Transverse colon (tissue), 4 donors: ENCODE results near the gene TRPM1. TPM values are rescaled to one million over a fixed set of nuclear protein-coding genes. Genes with fewer than 3 reads are reported as not detected.

Experiments used
- DNase-seq: peaks from one replicate; pipeline ENCODE4 v3.0.0-alpha.2; 2019
- H3K27ac ChIP-seq, 4 donors: fragments of 200-600 bp; sonication (generic); 2 replicates each; pipeline ENCODE4 v1.5.1; 2016 to 2018; ENCODE audit warnings: inconsistent platforms in 4 of 4
- H3K27me3 ChIP-seq: fragments of 200-600 bp; sonication (generic); 2 replicates; pipeline ENCODE4 v1.5.1; 2017; ENCODE audit warnings: inconsistent platforms
- H3K36me3 ChIP-seq, 4 donors: fragments of 200-600 bp; sonication (generic); 2 replicates each; pipeline ENCODE4 v1.5.1; 2017 to 2019; ENCODE audit warnings: inconsistent platforms in 4 of 4
- H3K4me1 ChIP-seq, 4 donors: fragments of 200-600 bp; sonication (generic); 2 replicates each; pipeline ENCODE4 v1.5.1; 2017 to 2020; ENCODE audit warnings: inconsistent platforms in 4 of 4
- H3K4me3 ChIP-seq, 4 donors: fragments of 200-600 bp; sonication (generic); 1 replicate in 1 of 4; 2 replicates in 3 of 4; pipeline versions ENCODE4 v1.5.1 to v1.6.1; 2017 to 2019; ENCODE audit warnings: inconsistent platforms in 4 of 4
- H3K9me3 ChIP-seq, 2 donors: fragments of 200-600 bp; sonication (generic); 2 replicates each; pipeline ENCODE4 v1.5.1; 2017 to 2019; ENCODE audit warnings: inconsistent platforms in 2 of 2
- EP300 ChIP-seq: sonication (generic); formaldehyde crosslinking; IDR thresholded peaks from one replicate; pipeline ENCODE4 v1.6.1; 2017; ENCODE audit warnings: antibody characterized with exemption, low read depth
- POLR2A ChIP-seq: fragments of 450-650 bp; IDR thresholded peaks from one replicate; pipeline ENCODE4 v1.6.1; 2016; ENCODE audit warnings: antibody characterized with exemption, mild to moderate bottlenecking, moderate library complexity
- POLR2AphosphoS5 ChIP-seq, 3 donors: sonication (generic); formaldehyde crosslinking; IDR thresholded peaks; one replicate each; pipeline ENCODE4 v1.6.1; 2016; ENCODE audit warnings: antibody characterized with exemption in 3 of 3
- WGBS, 2 donors: methylation state at CpG; one replicate each; pipeline ENCODE4 v1.1.5; 2018; ENCODE audit warnings: low coverage in 1 of 2; 5-methylcytosine and 5-hydroxymethylcytosine counted together
- in situ Hi-C, 4 donors: fragments of 200-750 bp; cut with MboI; loops; one replicate each; pipeline versions ENCODE4 v1.15.0 to v1.15.1; 2017; ENCODE audit warnings: low sequenced_read_pairs in 3 of 4, low pct_ligation_motif_present in 1 of 4, low pct_unique_long_range_greater_than_20kb in 1 of 4
- intact Hi-C: fragments of 100-400 bp; cut with DNase I; formaldehyde crosslinking; loops from one replicate; pipeline ENCODE4 v1.15.1; 2023; ENCODE audit warnings: low total_unique reads
- total RNA-seq, 4 donors: library from RNA; depleted of rRNA; stranded (reverse); fragments of >200 nt; gene quantifications; one replicate each; pipeline ENCODE4 v1.1.0, GENCODE V29; 2016
- TF ChIP-seq, protein P1 (sequence below), 5 experiments: fragments of 200-600 bp in 3 of 5; fragments of 450-650 bp in 2 of 5; sonication (generic) in 3 of 5; IDR thresholded peaks; 1 replicate in 2 of 5; 2 replicates in 3 of 5; pipeline ENCODE4 v1.5.1; 2016 to 2017; ENCODE audit warnings: antibody characterized with exemption in 5 of 5, inconsistent platforms in 3 of 5, mild to moderate bottlenecking in 2 of 5, moderate library complexity in 1 of 5

The TRPM1 gene
- total RNA-seq, 4 donors from 2014 or later, result not detected

DNA sequence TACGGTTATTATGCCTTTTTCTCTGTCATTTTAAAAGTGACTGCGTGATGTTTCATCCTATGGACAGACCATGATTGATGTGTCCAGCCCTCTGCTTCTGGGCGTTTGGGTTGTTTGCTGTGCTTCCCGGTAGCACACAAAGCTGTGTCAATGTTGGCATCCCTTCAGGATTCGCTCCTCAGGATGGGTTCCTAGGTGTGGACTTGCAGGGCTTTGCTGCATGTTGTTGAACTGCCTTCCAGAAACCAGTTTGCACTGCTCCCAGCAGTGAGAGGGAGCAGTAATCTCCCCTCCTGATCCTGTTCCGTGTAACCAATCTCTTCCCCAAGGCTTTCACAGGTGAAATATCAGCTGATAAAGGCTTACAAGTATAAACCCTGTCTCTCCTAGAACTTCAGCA lies 787 bp downstream of the TRPM1 start:
- in situ Hi-C loops, result no loop called here
- Histone ChIP-seq H3K36me3 (no peaks in the 10 kb centered on the region), H3K9me3 (no peaks in the 10 kb centered on the region), H3K27me3 (no peaks in the 10 kb centered on the region), H3K27ac (no peak overlapping the region), H3K4me1 (no peaks in the 10 kb centered on the region), H3K4me3 (no peak overlapping the region)
- intact Hi-C loops, result no loop called here
- no peak for DNase-seq
- WGBS, 2 donors, result 82 to 83% methylated on average over 2 to 6 of the region's 6 CpGs
- no peak for TF ChIP-seq POLR2A
- TF ChIP-seq, protein P1, sequence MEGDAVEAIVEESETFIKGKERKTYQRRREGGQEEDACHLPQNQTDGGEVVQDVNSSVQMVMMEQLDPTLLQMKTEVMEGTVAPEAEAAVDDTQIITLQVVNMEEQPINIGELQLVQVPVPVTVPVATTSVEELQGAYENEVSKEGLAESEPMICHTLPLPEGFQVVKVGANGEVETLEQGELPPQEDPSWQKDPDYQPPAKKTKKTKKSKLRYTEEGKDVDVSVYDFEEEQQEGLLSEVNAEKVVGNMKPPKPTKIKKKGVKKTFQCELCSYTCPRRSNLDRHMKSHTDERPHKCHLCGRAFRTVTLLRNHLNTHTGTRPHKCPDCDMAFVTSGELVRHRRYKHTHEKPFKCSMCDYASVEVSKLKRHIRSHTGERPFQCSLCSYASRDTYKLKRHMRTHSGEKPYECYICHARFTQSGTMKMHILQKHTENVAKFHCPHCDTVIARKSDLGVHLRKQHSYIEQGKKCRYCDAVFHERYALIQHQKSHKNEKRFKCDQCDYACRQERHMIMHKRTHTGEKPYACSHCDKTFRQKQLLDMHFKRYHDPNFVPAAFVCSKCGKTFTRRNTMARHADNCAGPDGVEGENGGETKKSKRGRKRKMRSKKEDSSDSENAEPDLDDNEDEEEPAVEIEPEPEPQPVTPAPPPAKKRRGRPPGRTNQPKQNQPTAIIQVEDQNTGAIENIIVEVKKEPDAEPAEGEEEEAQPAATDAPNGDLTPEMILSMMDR (IDR thresholded peaks at IDR 0.05), result no peak

DNA sequence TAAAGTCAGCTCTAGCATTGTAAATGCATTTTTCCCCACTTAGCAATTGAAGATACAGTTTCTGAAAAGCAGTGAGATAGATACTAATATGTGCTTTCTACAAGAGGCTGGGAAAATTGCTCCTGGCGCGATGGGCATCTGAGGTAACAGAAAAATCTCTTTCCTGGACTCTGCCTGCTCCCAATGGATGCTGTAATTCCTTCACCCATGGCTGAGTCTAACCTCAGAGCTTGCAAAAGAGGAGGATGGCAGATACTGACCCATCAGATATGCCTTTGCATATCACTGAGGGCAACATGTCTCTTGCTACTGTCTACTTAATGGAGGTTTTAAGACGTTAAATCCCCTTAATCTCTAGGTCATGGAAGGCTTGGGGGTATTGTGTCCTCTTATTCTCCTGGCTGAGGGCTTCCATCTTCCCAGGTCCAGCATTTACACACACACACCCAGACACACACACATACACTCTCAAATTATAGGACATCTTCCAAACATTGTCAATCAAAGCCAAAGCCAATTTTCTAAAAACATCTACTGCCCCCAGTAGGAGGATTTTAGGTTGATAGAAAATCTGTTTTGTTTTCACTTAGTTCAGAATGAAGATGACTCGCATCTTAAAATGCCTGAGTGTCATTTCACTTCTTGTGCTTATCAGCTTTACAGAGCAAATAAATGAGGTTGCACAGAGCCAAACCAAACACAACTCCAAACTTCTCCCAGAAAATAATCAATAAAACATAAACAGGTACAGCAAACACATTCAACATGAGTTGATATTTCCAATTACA lies 2.4 kb downstream of the TRPM1 start:
- TF ChIP-seq POLR2A, result no peak
- TF ChIP-seq, protein P1 (IDR thresholded peaks at IDR 0.05), result no peak
- TF ChIP-seq POLR2AphosphoS5 (IDR thresholded peaks at IDR 0.05), result no peak
- no peak for TF ChIP-seq EP300
- no peak overlapping the region for H3K27ac ChIP-seq
- no peaks in the 10 kb centered on the region for H3K9me3 ChIP-seq
- in situ Hi-C loops (no loop called here), intact Hi-C loops (no loop called here)
- H3K36me3 ChIP-seq, result no peaks in the 10 kb centered on the region
- 50 to 74% methylated on average over 1 to 4 of the region's 4 CpGs for WGBS, 2 donors
- H3K4me3 ChIP-seq, result no peak overlapping the region
- H3K4me1 ChIP-seq, result no peaks in the 10 kb centered on the region
- no peak for DNase-seq
- H3K27me3 ChIP-seq, result no peaks in the 10 kb centered on the region

DNA sequence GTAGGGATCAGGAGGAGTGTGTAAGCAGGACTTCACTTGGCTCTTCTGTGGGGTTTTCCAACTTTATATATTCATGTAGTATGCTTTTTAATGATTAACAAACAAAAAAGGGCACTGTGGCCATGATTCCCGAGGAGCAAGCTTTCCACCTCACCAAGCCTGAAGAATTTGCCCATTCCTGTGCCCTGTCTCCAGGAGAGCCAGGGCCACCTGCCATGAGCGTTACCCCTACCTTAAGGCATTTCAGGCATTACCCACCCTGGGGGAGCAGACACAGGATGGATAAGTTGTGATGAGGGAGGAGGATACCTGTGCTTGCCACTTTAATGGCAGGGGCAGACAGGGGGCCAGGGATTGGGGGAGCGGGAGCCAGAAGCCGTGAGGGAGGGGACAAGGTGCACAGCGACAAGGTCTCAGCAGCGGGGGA lies 3.0 kb downstream of the TRPM1 start:
- H3K9me3 ChIP-seq, result no peaks in the 10 kb centered on the region
- WGBS, 2 donors, result 73 to 78% methylated on average over 4 to 6 of the region's 6 CpGs
- DNase-seq, result no peak
- TF ChIP-seq EP300, result no peak
- no peak for TF ChIP-seq POLR2AphosphoS5 (IDR thresholded peaks at IDR 0.05)
- TF ChIP-seq, protein P1 (IDR thresholded peaks at IDR 0.05), result no peak
- no peak for TF ChIP-seq POLR2A
- H3K27ac ChIP-seq, result no peak overlapping the region
- H3K36me3 ChIP-seq, result no peaks in the 10 kb centered on the region
- no peaks in the 10 kb centered on the region for H3K27me3 ChIP-seq
- intact Hi-C loops, result no loop called here
- H3K4me1 ChIP-seq, result no peaks in the 10 kb centered on the region
- H3K4me3 ChIP-seq, result no peak overlapping the region
- in situ Hi-C loops, result no loop called here

DNA sequence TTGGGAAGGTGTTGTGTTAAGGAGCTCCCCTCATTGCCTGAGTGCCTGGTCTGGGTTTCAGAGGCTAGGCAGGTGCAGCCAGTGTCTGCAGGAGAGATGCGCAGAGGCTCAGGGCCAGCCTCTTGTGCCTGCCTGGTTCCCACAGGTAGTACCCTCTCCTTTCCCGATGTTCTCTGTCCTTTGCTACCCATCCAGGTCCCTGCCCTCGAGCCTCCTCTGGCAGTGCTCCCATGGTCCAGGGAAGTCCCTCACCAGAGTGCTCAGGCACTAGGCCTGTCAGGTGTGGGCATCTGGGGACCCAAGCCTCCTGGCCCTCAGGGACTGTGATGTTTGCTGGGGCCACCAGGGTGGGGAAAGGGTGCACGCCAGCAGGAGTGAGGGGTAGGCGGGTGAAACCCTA lies 5.0 kb downstream of the TRPM1 start:
- TF ChIP-seq POLR2A, result no peak
- TF ChIP-seq EP300, result no peak
- TF ChIP-seq, protein P1 (IDR thresholded peaks at IDR 0.05), result no peak
- no peak for TF ChIP-seq POLR2AphosphoS5 (IDR thresholded peaks at IDR 0.05)
- no peak for DNase-seq
- Histone ChIP-seq H3K4me1 (no peaks in the 10 kb centered on the region), H3K36me3 (no peaks in the 10 kb centered on the region), H3K4me3 (no peak overlapping the region), H3K27ac (no peak overlapping the region), H3K27me3 (no peaks in the 10 kb centered on the region), H3K9me3 (no peaks in the 10 kb centered on the region)
- intact Hi-C loops, result no loop called here
- WGBS, 2 donors, result 90% methylated on average over 5 of the region's 5 CpGs; no CpG with 5 or more reads in 1 of the 2 donors
- in situ Hi-C loops, result no loop called here
